Stimulated activated CD4-positive, alpha-beta T cell treated with anti-CD3 and anti-CD28 coated beads, Interleukin-15, amount 100 ng/mL, for 1 hour (primary cell): ENCODE measurements around the gene BBS1.
A peak's percentile ranks its signal among the peaks of the same experiment; 100 is the strongest.
"Not testable (repeated sequence)": the region's sequence is repeated elsewhere in the genome, so short reads cannot be mapped to it uniquely, and the experiment has no call there.

Source experiments
- DNase-seq, 2 donors: peaks; one replicate each; pipeline ENCODE4 v3.0.0-alpha.2; 2020; ENCODE audit warnings: low read depth in 1 of 2, low spot score in 1 of 2

Gene BBS1

GRCh38 chr11:66510271-66510989 lies at the start of gene BBS1:
BBS1 (plus strand) TSS chr11:66510635; CDS start chr11:66510660, 25 bp downstream.
- peak; percentile 65 to 81 for DNase-seq

DNA sequence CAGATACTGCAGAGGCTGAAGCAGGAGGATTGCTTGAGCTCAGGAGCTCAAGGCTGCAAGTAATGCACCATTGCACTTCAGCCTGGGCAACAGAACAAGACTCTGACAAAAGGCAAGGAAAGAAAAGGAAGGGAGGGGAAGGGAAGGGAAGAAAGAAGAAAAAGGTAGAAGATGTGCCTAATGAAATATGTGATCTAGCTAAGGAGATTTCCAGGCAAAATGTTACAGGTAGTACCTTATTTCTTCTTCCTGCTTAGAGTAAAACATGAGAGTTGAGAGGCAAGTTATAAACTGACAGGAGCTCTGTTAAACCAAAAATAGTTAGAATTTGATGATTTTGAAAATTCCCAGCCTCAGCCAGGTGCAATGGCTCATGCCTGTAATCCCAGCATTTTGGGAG lies 48.4 kb upstream of the BBS1 start:
- DNase-seq = no peak

GRCh38 chr11:66462911-66463310 lies 47.5 kb upstream of the BBS1 start:
- DNase-seq = no peak

GRCh38 chr11:66464116-66464515 lies 46.3 kb upstream of the BBS1 start:
- DNase-seq = not testable (repeated sequence)

GRCh38 chr11:66464916-66465315 lies 45.5 kb upstream of the BBS1 start:
- no peak for DNase-seq

- DNase-seq = no peak
Measured at GRCh38 chr11:66465373-66466224, 44.8 kb upstream of the BBS1 start.

DNA sequence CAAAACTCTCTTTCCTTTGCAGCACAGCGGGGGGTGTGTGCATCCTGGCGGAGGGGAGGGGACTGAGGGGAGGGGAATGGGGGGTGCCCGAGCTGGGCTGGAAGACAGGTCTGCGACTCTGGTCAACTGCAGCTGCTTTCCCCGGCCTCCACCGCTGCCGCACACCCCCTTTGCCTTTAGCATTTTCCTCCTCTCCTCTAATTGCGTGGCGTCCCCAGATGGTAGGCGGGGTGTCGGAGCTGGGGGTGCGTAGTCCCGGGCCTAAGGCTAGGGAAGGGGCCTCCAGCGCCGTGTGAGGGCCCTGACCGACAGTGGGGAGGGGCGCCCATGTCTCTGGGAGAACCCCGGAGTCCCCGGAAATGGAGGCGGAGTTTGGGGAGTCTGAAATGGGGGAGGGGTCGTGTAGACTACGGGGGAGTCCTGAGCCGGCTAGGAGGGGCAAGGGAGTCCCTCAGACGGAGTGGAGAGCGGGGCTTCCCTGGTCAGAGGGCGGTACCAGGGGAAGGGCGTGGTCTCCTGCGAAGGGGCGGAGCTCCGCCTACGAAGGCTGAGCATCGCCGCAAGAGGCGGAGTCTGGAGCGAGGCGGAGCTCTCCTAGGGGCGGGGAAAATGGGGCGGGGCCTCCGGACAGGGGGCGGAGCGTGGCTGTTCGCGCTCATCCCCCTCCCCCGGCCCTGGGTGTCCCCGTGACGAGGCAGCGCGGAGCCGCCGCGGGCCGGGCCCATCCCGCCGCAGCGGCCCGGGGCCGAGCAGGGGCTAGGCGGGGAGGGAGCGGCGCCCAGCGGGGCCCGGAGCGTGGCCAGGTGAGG lies 44.0 kb upstream of the BBS1 start, which contains the start of gene PELI3:
PELI3 (plus strand) TSS at position 681 of the 809 bp plus-strand sequence. CDS start 1,224 bp downstream, outside the sequence.
- peak; percentile 91 to 94 for DNase-seq

- no peak for DNase-seq
Measured at GRCh38 chr11:66467034-66467659, 43.3 kb upstream of the BBS1 start.

- no peak for DNase-seq
Measured at GRCh38 chr11:66467756-66468155, 42.7 kb upstream of the BBS1 start.

DNA sequence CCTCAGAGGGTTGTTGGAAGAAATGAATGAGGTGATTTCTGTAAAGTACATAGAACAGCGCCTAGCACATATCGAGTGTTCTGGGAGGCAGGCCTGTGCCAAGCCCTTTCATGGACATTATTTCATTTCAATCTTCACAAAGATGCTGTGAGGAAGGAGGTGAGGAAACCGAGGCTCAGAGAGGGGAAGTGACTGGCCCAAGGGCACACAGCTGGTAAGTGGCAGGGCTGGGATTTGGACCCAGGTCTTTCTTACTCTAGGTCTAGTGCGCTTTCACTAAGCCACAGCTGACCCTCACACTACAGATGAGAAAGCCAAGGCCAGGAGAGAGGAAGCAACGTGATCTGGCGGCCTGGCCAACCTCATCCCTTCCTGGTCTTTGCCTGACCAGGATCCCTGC lies 41.7 kb upstream of the BBS1 start:
- no peak for DNase-seq

DNA sequence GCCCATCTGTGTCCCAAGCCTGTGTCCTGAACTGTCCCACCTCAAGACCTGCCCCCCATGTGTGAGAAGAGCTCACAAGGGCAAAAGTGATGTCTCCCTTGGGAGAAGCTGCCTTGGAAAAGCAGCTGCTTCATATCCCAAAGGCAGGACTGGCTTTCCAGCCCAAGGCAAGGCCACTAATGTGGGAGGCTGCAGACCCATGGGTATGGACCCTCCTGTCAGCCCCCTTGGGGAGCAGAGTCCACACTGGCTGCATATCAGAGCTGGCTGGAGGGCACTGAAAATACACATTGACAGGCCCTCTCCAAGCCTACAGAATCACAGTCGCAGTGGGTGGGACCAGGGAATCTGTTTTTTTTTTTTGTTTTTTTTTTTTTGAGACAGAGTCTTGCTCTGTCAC lies 41.0 kb upstream of the BBS1 start:
- DNase-seq = no peak

DNA sequence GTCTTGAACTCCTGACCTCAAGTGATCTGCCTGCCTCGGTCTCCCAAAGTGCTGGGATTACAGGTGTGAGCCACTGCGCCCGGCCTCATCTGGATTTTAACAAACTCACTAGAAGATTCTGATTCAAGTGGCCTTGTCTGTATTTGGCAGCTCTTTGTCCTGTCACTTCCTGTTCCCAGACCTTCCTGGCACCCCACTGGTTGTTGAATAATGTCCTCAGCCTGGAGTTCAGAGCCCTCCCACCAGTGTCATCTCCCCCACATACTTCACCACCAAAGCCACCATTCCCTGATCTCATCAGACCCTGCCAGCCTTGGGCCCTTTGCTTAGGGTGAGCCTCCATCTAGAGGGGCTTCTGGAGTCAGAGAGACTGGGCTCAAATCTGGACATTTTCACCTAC lies 40.4 kb upstream of the BBS1 start:
- DNase-seq = no peak

- no peak for DNase-seq
Measured at GRCh38 chr11:66471142-66471541, 39.3 kb upstream of the BBS1 start.

DNA sequence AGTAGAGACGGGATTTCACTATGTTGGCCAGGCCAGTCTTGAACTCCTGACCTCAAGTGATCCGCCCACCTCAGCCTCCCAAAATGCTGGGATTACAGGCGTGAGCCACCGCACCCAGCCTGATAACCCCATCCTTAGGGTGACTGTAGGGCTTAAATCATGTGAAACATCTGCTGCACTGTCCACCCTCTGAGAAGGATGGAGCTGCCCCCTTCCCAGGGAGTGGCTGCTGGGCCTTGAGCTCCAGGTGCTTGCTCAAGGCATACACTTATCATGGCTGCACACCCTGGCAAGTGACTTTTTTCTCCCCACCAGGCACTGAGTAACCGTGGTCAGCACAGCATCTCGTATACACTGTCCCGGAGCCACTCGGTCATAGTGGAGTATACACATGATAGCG lies 38.4 kb upstream of the BBS1 start:
- no peak for DNase-seq

GRCh38 chr11:66473167-66473566 lies 37.3 kb upstream of the BBS1 start:
- DNase-seq = no peak

DNA sequence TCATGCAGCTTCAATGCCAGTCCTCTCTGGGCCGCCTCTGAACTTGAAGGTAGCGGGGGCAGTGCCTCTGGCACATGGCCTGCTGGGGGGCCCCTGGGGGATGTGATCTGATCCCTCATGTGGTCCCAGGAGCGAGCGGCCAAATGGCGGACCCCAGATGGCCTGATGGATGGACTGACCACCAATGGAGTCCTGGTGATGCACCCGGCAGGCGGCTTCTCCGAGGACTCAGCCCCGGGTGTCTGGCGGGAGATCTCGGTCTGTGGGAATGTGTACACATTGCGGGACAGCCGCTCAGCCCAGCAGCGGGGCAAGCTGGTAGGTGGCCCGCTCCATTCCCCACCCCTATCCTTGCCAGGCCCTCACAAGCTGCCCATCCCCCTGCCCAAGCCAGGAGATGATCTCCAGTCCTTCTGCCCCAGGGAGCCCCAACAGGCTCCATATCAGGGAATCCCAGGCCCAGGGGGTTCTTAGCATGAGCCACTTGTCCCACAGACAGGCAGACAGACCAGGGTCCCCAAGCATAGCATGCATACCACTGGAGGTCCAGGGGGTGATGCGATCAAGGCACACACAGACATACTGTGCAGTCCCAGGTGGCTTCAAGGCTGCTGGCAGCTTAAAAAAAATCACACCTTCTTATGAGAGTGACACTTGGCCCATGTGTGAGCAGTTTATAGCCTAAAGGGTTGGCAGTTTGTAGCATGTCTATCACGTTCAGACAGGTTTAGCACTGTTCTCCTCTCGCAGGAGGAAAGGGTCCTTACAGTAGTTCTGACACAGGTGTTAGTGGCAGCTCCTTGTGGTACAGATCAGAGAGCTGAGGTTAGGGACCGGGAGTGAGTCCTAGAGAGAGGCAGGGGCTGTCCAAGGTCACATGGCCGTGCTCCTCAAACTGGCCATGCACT lies 36.6 kb upstream of the BBS1 start:
- no peak for DNase-seq

DNA sequence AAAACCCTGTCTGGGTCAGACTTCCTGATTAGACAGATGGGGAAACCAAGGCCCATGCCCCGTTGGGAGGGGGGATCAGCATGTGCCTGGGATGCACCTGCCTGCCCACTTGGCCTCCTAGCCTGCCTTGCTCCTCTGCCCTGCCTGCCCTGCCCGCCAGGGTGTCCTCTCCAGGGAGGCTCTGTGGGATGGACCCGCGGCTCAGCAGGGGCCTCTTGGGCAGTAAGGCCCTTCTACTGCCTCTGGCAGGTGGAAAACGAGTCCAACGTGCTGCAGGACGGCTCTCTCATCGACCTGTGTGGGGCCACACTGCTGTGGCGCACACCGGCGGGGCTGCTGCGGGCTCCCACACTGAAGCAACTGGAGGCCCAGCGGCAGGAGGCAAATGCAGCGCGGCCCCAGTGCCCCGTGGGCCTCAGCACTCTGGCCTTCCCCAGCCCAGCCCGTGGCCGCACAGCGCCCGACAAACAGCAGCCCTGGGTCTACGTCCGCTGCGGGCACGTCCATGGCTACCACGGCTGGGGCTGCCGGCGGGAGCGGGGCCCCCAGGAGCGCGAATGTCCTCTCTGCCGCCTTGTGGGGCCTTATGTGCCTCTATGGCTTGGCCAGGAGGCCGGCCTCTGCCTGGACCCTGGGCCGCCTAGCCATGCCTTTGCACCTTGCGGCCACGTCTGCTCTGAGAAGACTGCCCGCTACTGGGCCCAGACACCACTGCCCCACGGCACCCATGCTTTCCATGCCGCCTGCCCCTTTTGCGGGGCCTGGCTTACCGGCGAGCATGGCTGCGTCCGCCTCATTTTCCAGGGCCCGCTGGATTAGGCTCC lies 34.9 kb upstream of the BBS1 start:
- no peak for DNase-seq

- no peak for DNase-seq
Measured at GRCh38 chr11:66476173-66476840, 34.1 kb upstream of the BBS1 start.

GRCh38 chr11:66476841-66477251 lies 33.6 kb upstream of the BBS1 start:
- no peak for DNase-seq
